K562 (cell line): ENCODE results near the gene GCK. TPM values are rescaled to one million over a fixed set of nuclear protein-coding genes. Genes with fewer than 3 reads are reported as not detected.

Source experiments
- ATAC-seq: fragments of 200-7000 bp; cut with Tn5 transposase; 3 replicates; pipeline ENCODE4 v1.9.1; 2020; ENCODE audit warnings: moderate library complexity
- BruUV-seq: library from RNA; stranded (reverse); fragments of 400-500 nt; replicated peaks from 2 replicates; lab custom pipeline; 2021; lab: Mats Ljungman, UMichigan
- CTCF ChIA-PET: fragments of 300-600 bp; formaldehyde crosslinking; extraction: SDS; loops from one replicate; lab custom pipeline; 2021; ENCODE audit warnings: low intra/inter-chr PET ratio; lab: Yijun Ruan, JAX
- POLR2A ChIA-PET: fragments of 300-600, 350-650 bp; sonication (Branson Sonifier 250); formaldehyde crosslinking; extraction: SDS; loops from one replicate; lab custom pipeline; 2021; ENCODE audit warnings: antibody characterized with exemption, inconsistent platforms; lab: Yijun Ruan, JAX
- DNase-seq, 4 experiments: peaks; one replicate each; pipeline versions ENCODE4 v3.0.0 to v3.0.0-alpha.2; 2011 to 2018; ENCODE audit warnings: low spot score in 3 of 4, mixed read lengths in 3 of 4; ENCODE audit errors: extremely low read depth in 1 of 4
- FAIRE-seq: peaks from 2 replicates; lab custom pipeline; 2011; peaks lifted over from hg19 to GRCh38; lab: Jason Lieb, UNC
- H2AFZ ChIP-seq: 2 replicates; pipeline ENCODE4 v1.6.0; 2011; ENCODE audit warnings: low read depth, low read length, control low read depth, inconsistent platforms
- H3K27ac ChIP-seq: fragments of 200-600 bp; 3 replicates; pipeline ENCODE4 v1.8.0; 2011; ENCODE audit warnings: low read depth, mild to moderate bottlenecking, control low read depth, inconsistent platforms, low read length, moderate library complexity, mixed read lengths; ENCODE audit errors: extremely low read depth
- H3K27me3 ChIP-seq, 2 experiments: fragments of 300-600 bp in 1 of 2; 2 replicates in 1 of 2; 3 replicates in 1 of 2; pipeline versions ENCODE4 v1.6.0 to v1.8.0; 2011; ENCODE audit warnings: inconsistent platforms in 2 of 2, low read length in 2 of 2, mild to moderate bottlenecking in 1 of 2, mixed read lengths in 1 of 2, moderate library complexity in 1 of 2; ENCODE audit not compliant: control insufficient read depth in 2 of 2, insufficient read depth in 2 of 2
- H3K36me3 ChIP-seq: fragments of 300-600 bp; 3 replicates; pipeline ENCODE4 v1.8.0; 2011; ENCODE audit warnings: mild to moderate bottlenecking, low read length, inconsistent platforms; ENCODE audit not compliant: control insufficient read depth, insufficient read depth
- H3K4me1 ChIP-seq, 2 experiments: fragments of 200-600 bp in 1 of 2; replicated peaks in 1 of 2; 2 replicates in 1 of 2; 3 replicates in 1 of 2; pipeline versions ENCODE4 v1.5.1 to v1.8.0; 2011; ENCODE audit warnings: inconsistent platforms in 2 of 2, low read length in 2 of 2, mild to moderate bottlenecking in 1 of 2, mixed read lengths in 1 of 2, moderate library complexity in 1 of 2; ENCODE audit not compliant: control insufficient read depth in 2 of 2, insufficient read depth in 2 of 2
- H3K4me2 ChIP-seq: 2 replicates; pipeline ENCODE4 v1.6.1; 2011; ENCODE audit warnings: low read length, control low read depth, inconsistent platforms, mixed read lengths; ENCODE audit not compliant: insufficient read depth
- H3K4me3 ChIP-seq: fragments of 200-600 bp; sonication (generic), shearing (Covaris generic); 2 replicates; pipeline ENCODE4 v1.5.1; 2016; ENCODE audit warnings: control low read depth, inconsistent platforms
- H3K79me2 ChIP-seq: fragments of 200-600 bp; 3 replicates; pipeline ENCODE4 v1.8.0; 2011; ENCODE audit warnings: low read length, inconsistent platforms; ENCODE audit not compliant: control insufficient read depth, insufficient read depth
- H3K9ac ChIP-seq, 2 experiments: 2 replicates each; pipeline versions ENCODE4 v1.6.0 to v1.6.1; 2011; ENCODE audit warnings: low read depth in 2 of 2, low read length in 2 of 2, control low read depth in 1 of 2, inconsistent platforms in 1 of 2, mild to moderate bottlenecking in 1 of 2, mixed read lengths in 1 of 2; ENCODE audit not compliant: insufficient read depth in 1 of 2
- H3K9me1 ChIP-seq: one replicate; pipeline ENCODE4 v1.6.0; 2011; ENCODE audit warnings: inconsistent platforms, mild to moderate bottlenecking, low read length, moderate library complexity; ENCODE audit not compliant: control insufficient read depth, insufficient read depth
- H3K9me3 ChIP-seq: replicated peaks from 2 replicates; pipeline ENCODE4 v1.5.1; 2011; ENCODE audit warnings: low read depth, low read length, inconsistent platforms; ENCODE audit not compliant: control insufficient read depth, insufficient read depth
- H4K20me1 ChIP-seq: replicated peaks from 2 replicates; pipeline ENCODE4 v1.6.1; 2011; ENCODE audit warnings: low read length, inconsistent platforms, mixed read lengths; ENCODE audit not compliant: control insufficient read depth, insufficient read depth
- CBFB ChIP-seq: sonication (generic); formaldehyde crosslinking; IDR thresholded peaks from 2 replicates; pipeline ENCODE4 v1.4.0; 2020; ENCODE audit warnings: mild to moderate bottlenecking, missing genetic modification reagents
- EGR1 ChIP-seq: fragments of 450-650 bp; conservative IDR thresholded peaks from 2 replicates; pipeline ENCODE4 v1.6.1; 2017; ENCODE audit warnings: mild to moderate bottlenecking
- RBFOX2 ChIP-seq: fragments of 200-400 bp; formaldehyde crosslinking; IDR thresholded peaks from 2 replicates; pipeline ENCODE4 v1.6.1; 2017; ENCODE audit warnings: low read depth, mild to moderate bottlenecking, low read length, moderate library complexity
- U2AF1 ChIP-seq: fragments of 200-400 bp; formaldehyde crosslinking; optimal IDR thresholded peaks from 2 replicates; pipeline ENCODE3; 2017; ENCODE audit warnings: mild to moderate bottlenecking, low read depth, low read length, moderate library complexity
- ZNF699 ChIP-seq: fragments of 250-450 bp; sonication (Bioruptor Pico); IDR thresholded peaks from 2 replicates; pipeline ENCODE4 v1.8.0; 2021; ENCODE audit warnings: mild to moderate bottlenecking, moderate library complexity; ENCODE audit not compliant: insufficient replicate concordance
- WGBS: fragments of 100-300 bp; shearing (Covaris generic); methylation state at CpG from one replicate; pipeline ENCODE4 v1.1.6; 2016; ENCODE audit warnings: low coverage, mixed read lengths; ENCODE audit not compliant: insufficient coverage; ENCODE audit errors: missing lambda C conversion rate; 5-methylcytosine and 5-hydroxymethylcytosine counted together
- in situ Hi-C: fragments of 300-500 bp; cut with MboI; formaldehyde crosslinking; loops from 4 replicates; pipeline ENCODE4 v1.15.0; 2018; ENCODE audit warnings: inconsistent platforms, mixed read lengths
- intact Hi-C: fragments of 100-400 bp; cut with micrococcal nuclease; formaldehyde crosslinking; loops from 2 replicates; pipeline ENCODE4 v1.14.2; 2022
- polyA plus RNA-seq, 8 experiments: library from polyadenylated mRNA; depleted of rRNA in 4 of 8; stranded (reverse) in 5 of 8; unstranded in 3 of 8; fragments of >200 nt; fragmentation: Nextera tagmentation in 2 of 8; fragmentation: Illumina TruSeq in 1 of 8; extraction: Ambion mirVana in 2 of 8; extraction: Trizol in 1 of 8; gene quantifications; 2 replicates each; pipeline versions ENCODE4 v1.2.1 to v1.2.3, GENCODE V29; 2011 to 2014; ENCODE audit warnings: inconsistent platforms in 1 of 8, missing spikeins in 1 of 8
- total RNA-seq, 7 experiments: library from RNA; depleted of rRNA in 6 of 7; stranded (reverse); fragments of >200 nt in 6 of 7; fragmentation: Illumina TruSeq in 2 of 7; extraction: Trizol in 2 of 7; gene quantifications; 2 replicates each; pipeline versions ENCODE4 v1.2.1 to v1.2.3, GENCODE V29; 2011 to 2021; ENCODE audit warnings: low replicate concordance in 1 of 7

Gene GCK
- total and polyA plus RNA-seq, 9 of the 15 experiments (the other 6 are each of a cell fraction or from before 2014, with no cell fraction given) = 0.11 to 0.55 (median 0.16) TPM; not detected in 3

DNA sequence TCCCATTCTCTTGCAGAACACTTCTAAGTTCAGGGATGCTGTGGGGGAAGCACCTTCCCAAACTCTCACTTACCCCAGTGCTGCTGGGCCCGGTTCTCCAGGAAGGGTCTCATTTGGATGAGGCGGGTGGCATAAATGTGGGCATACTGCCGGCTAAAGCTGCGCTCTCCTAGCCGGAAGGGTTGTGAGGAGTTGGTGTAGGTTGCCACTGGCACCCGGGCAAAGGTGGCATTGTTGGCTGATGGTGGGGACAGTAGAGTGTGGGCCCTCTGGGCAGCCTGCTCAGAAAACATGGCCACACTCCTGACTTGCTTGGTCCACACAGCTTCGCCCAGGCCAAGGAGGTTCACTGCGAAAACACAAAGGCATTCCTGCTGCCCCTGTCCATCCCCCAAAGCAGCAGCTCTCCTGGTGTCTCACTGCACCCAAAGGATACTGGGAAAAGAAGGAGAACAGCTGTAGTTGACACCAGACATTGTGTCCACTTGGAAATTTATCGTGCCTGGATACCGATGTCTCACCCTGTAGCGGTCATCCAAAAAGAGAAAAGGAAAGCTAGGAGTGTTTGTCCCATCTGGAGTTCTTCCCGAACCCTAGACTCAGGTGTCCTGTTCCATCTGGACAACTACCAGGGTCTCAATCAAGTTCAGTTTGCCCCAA lies 67.3 kb downstream of the GCK start:
- Histone ChIP-seq H3K4me2 (peak overlapping the region; percentile 91), H3K9me1 (peaks cover 4% of the 10 kb centered on the region), H3K27me3 (no peaks in the 10 kb centered on the region), H4K20me1 (peaks cover 7% of the 10 kb centered on the region; the same call in 1 of the 2 replicates), H3K4me3 (peak overlapping the region; percentile 93; the same call in 1 of the 2 replicates), H2AFZ (no peak overlapping the region), H3K4me1 (peaks cover 14 to 27% of the 10 kb centered on the region in 2 experiments; a peak in 4 of 5 replicates), H3K9ac (peak overlapping the region; percentile 88 to 90), H3K9me3 (no peaks in the 10 kb centered on the region), H3K36me3 (peaks cover 55% of the 10 kb centered on the region), H3K27ac (no peak overlapping the region; the same call in 2 of the 3 replicates), H3K79me2 (peaks cover 48% of the 10 kb centered on the region)
- no peak for ATAC-seq
- in situ Hi-C loops (no loop called here), intact Hi-C loops (no loop called here)
- POLR2A ChIA-PET = interaction anchor here (1.0 to 3.4 kb wide), 4 partner anchors 7 to 24 kb away, joined by 5 to 12 read pairs (median 5); no protein-coding TSS in a partner anchor
- no peak for TF ChIP-seq U2AF1
- 0 out of 2 replicates have a peak, but pooled peaks have one; percentile 38 for TF ChIP-seq CBFB (CRISPR knock-in tag)
- TF ChIP-seq RBFOX2 = peak; percentile 44; the same call in 1 of the 2 replicates
- 86% methylated on average over 12 of the region's 12 CpGs for WGBS
- DNase-seq = no peak
- CTCF ChIA-PET = no interaction called here
- BruUV-seq = no TSS peak
- no peak for FAIRE-seq

DNA sequence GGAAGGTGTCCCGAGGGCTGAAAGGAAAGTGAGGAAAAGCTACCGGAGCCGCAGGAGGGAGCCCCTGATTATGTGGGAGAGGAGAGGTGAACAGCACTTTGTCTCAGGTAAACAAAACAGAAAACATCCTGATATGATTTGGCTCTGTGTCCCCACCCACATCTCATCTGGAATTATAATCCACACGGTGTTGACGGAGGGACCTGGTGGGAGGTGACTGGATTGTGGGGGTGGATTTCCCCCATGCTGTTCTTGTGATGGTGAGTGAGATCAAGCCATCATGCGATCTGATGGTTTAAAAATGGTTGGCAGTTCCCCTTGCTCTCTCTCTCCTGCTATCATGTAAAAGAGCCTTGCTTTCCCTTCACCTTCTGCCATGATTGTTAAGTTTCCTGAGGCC lies 68.8 kb downstream of the GCK start:
- H3K9ac ChIP-seq = peak overlapping the region in 1 of 2 experiments; percentile 61; a peak in 1 of 4 replicates
- H3K27ac ChIP-seq = no peak overlapping the region
- BruUV-seq = no TSS peak
- 79% methylated on average over 6 of the region's 6 CpGs for WGBS
- no peak overlapping the region for H3K4me3 ChIP-seq
- TF ChIP-seq ZNF699 = no peak
- TF ChIP-seq EGR1 = peak; percentile 40; the same call in 1 of the 2 replicates
- H3K9me1 ChIP-seq = peaks cover 4% of the 10 kb centered on the region
- no peak overlapping the region for H2AFZ ChIP-seq
- no peak for DNase-seq
- H3K4me2 ChIP-seq = no peak overlapping the region
- intact Hi-C loops = no loop called here
- peaks cover 70% of the 10 kb centered on the region for H3K36me3 ChIP-seq
- POLR2A ChIA-PET = interaction anchor here (0.7 to 1.8 kb wide), 3 partner anchors 9 to 76 kb away, joined by 3 to 10 read pairs (median 3); partner anchors contain the start of genes DBNL and PGAM2
- H4K20me1 ChIP-seq = peaks cover 11% of the 10 kb centered on the region; the same call in 1 of the 2 replicates
- in situ Hi-C loops = no loop called here
- no peaks in the 10 kb centered on the region for H3K27me3 ChIP-seq
- CTCF ChIA-PET = no interaction called here
- no peak for ATAC-seq
- FAIRE-seq = no peak
- no peaks in the 10 kb centered on the region for H3K9me3 ChIP-seq
- peaks cover 14 to 37% of the 10 kb centered on the region in 2 experiments; a peak in 4 of 5 replicates for H3K4me1 ChIP-seq
- H3K79me2 ChIP-seq = peaks cover 48% of the 10 kb centered on the region
